ENCODE measurements around the gene ACIN1.

ACIN1 gene

GRCh38 chr14:23094666-23095195 lies at the start of gene ACIN1:
ACIN1 (minus strand) TSS chr14:23095136; CDS start chr14:23095112, 24 bp downstream.
- H3K27ac ChIP-seq: peak within 1 kb of the TSS; percentile 87
- no peak for TF ChIP-seq ZFX (IDR thresholded peaks at IDR 0.05)
- TF ChIP-seq CTCF (conservative IDR thresholded peaks at IDR 0.05): no peak; the same call in 1 of the 2 replicates

GRCh38 chr14:23143911-23144310 lies 49.0 kb upstream of the ACIN1 start:
- H3K27ac ChIP-seq: no peak overlapping the region
- TF ChIP-seq CTCF (conservative IDR thresholded peaks at IDR 0.05) (no peak), ZFX (IDR thresholded peaks at IDR 0.05) (no peak)

GRCh38 chr14:23142826-23143225 lies 47.9 kb upstream of the ACIN1 start:
- TF ChIP-seq ZFX (IDR thresholded peaks at IDR 0.05) (no peak), CTCF (conservative IDR thresholded peaks at IDR 0.05) (no peak)
- peak overlapping the region; percentile 9; the same call in 1 of the 2 replicates for H3K27ac ChIP-seq

- peak overlapping the region; percentile 9; the same call in 1 of the 2 replicates for H3K27ac ChIP-seq
- TF ChIP-seq ZFX (IDR thresholded peaks at IDR 0.05) (no peak), CTCF (conservative IDR thresholded peaks at IDR 0.05) (no peak)
Measured at GRCh38 chr14:23141706-23142444, 46.9 kb upstream of the ACIN1 start.

GRCh38 chr14:23140371-23140770 lies 45.4 kb upstream of the ACIN1 start:
- TF ChIP-seq CTCF (conservative IDR thresholded peaks at IDR 0.05): no peak
- no peak for TF ChIP-seq ZFX (IDR thresholded peaks at IDR 0.05)
- no peak overlapping the region for H3K27ac ChIP-seq

GRCh38 chr14:23139874-23140273 lies 44.9 kb upstream of the ACIN1 start:
- H3K27ac ChIP-seq: no peak overlapping the region
- TF ChIP-seq CTCF (conservative IDR thresholded peaks at IDR 0.05) (no peak), ZFX (IDR thresholded peaks at IDR 0.05) (no peak)

GRCh38 chr14:23137813-23138535 lies 43.0 kb upstream of the ACIN1 start:
- TF ChIP-seq ZFX (IDR thresholded peaks at IDR 0.05): no peak
- TF ChIP-seq CTCF (conservative IDR thresholded peaks at IDR 0.05): no peak
- H3K27ac ChIP-seq: no peak overlapping the region

All from C4-2B (cell line).